ENCODE data around the gene VPS33B.

DNA sequence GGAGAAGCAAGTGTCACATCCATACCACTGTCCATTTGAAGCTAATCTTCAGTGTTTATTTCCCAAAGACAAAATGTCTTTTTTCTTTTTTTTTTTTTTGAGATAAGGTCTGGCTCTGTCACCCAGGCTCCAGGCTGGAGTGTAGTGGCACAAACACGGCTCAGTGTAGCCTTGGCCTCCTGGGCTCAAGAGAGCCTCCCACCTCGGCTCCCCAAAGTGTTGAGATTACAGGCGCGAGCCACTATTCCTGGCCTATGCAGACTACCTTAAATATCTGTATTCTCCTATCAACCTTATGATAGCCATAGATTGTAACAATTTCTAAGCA lies 27.7 kb upstream of the VPS33B start:
- TF ChIP-seq, protein P1, sequence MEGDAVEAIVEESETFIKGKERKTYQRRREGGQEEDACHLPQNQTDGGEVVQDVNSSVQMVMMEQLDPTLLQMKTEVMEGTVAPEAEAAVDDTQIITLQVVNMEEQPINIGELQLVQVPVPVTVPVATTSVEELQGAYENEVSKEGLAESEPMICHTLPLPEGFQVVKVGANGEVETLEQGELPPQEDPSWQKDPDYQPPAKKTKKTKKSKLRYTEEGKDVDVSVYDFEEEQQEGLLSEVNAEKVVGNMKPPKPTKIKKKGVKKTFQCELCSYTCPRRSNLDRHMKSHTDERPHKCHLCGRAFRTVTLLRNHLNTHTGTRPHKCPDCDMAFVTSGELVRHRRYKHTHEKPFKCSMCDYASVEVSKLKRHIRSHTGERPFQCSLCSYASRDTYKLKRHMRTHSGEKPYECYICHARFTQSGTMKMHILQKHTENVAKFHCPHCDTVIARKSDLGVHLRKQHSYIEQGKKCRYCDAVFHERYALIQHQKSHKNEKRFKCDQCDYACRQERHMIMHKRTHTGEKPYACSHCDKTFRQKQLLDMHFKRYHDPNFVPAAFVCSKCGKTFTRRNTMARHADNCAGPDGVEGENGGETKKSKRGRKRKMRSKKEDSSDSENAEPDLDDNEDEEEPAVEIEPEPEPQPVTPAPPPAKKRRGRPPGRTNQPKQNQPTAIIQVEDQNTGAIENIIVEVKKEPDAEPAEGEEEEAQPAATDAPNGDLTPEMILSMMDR (IDR thresholded peaks at IDR 0.05) = no peak
- TF ChIP-seq POLR2A (IDR thresholded peaks at IDR 0.05) = no peak

All from thyroid gland (tissue), 4 donors.